GM18526 (cell line): Measurements from ENCODE around the gene EML1.

Experiments
- POLR2A ChIP-seq: IDR thresholded peaks from 3 replicates; pipeline ENCODE4 v1.6.1; 2011; ENCODE audit not compliant: insufficient read length; ENCODE audit errors: extremely low read depth

Gene EML1

DNA sequence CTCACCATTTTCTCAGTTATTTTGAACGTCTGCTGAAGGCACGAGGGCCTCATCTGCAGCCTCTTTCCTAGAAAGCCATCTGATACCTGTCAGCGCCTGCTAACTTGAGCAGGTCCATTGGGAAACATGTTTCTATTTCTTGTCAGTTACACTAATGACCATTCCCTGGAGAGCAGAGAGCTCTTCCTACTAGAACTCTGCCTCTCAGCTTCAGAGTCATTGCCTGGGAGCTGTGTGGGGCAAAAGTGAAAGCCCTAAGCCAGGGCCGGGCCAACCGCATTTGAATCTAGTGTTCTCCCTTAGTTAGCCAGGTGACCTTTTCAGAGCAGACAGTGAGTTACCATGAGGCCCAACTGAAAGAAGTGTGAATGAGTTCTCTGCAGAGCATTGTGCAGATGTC lies 135.8 kb downstream of the EML1 start:
- TF ChIP-seq POLR2A, result no peak

DNA sequence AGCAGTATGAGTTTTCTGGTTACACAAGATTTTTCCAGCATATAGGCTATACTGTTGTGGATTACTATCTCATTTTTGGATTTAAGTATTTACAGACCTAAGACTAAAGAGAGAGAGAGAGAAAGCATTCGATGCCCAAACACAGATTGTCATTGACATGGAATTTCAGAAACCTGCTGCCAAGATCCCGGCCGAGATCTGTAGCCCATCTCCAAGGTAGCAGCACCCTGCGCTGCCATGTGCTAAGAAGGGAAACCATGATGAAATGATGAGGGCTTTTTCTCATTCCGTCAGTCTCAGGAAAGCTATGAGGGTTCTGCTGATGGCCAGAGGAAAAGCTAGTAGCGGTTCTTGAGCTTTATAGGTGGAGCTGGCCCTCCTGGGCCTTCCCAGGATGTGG lies 136.4 kb downstream of the EML1 start:
- TF ChIP-seq POLR2A, result no peak

DNA sequence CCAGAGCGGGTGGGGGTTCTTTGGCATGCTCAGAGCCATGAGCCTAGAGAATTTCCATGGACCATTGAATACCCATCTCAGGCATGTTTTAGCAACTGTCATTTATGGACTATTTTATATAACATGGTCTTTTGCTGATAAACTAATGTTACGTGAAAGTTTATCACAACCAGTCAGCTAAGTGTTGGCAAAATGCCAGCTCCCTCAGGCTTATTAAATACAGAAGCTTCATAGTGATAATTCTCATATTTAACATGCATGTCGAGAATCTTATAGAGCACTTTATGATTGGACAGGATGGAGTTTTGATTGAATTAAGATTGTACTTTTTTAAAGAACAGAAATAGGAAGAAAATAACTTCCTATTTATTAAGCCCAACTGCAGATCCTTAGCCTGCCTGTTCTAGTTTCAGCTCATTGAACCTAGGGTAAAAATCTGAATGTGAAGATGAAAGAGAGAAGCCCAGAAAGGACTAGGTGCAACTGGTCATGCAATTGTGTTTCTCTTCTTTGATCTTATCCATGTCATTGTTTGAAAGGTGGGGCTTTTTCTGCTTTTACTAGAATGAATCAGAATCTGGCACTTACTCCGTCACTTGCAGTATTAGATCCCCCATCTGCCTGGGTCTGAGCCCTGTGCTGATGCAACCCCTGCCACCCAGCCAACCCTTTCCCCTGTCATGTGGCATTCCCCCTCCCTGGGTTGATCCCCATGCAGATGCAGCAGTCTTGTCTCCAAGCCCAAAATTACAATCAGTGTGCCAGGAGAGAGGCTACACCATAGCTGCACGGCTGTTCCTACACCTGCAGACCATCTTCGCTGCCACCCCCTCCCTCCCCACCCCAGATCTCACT lies 137.4 kb downstream of the EML1 start:
- TF ChIP-seq POLR2A, result no peak

DNA sequence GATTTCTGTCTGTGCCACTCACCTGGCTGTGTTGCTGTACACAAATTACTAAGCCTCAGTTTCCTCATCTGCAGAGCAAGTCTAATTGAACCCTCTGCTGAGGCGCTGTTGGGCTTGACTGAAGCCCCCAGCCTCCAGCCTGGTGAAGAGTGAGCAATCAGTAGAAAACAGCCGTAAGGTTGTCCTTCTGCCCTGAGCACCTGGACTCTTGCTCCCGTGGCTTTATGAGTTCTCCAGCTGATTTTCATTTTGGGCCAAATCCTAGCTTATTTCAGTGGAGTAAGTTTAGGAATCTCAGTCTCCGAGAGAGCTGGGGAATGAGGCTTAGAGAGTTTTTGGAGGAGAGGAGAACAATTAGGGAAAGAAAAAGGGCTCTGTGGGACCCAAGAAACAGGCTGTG lies 138.1 kb downstream of the EML1 start:
- TF ChIP-seq POLR2A, result no peak

DNA sequence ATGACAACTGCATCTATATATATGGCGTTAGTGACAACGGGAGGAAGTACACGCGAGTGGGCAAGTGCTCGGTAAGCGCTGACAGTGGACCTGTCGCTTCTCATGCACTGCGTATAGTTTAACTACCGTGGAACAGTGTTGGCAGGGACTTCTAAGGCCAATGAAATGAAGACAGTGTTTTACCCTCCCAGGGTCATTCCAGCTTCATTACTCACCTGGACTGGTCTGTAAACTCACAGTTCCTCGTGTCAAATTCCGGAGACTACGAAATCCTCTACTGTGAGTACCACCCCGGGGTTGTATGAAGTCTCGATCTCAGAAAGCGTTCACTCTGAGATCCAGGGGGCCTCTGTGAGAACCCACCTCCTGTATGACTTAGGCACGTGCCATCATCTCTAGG lies 142.8 kb downstream of the EML1 start:
- no peak for TF ChIP-seq POLR2A

DNA sequence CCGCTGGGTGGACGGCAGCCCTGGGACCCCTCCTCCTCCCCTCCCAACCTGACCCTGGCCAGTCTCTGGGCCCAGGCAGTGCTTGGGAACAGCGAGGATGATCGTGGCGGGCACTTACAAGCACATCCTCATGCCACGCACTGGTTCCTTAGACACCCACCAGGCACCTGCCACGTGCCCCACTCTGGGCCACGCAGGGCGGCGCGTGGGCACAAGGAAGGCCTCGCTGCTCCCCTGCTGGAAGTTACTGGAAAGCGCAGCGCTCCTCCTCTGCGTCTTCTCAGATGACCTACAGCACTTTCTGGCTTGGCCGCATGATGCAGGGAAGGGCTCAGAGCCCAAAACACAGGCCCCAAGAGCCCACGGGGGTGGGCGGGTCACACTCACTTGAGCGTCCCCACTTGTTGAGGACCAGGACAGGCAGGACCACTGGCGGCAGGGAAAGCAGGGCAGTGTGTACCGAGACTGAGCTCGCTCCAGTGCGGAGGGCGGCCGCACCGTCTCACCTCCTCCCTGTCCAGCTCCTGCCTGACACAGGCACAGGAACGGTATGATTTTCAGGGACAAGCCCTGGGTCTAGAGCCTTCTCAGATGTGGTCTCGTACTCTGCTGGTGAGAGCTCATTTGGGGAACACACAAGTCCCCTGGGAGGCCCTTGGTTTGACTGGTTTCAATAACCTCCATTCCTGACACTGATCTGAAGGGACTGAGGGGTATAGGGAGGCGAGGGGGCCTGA lies 143.7 kb downstream of the EML1 start:
- no peak for TF ChIP-seq POLR2A

DNA sequence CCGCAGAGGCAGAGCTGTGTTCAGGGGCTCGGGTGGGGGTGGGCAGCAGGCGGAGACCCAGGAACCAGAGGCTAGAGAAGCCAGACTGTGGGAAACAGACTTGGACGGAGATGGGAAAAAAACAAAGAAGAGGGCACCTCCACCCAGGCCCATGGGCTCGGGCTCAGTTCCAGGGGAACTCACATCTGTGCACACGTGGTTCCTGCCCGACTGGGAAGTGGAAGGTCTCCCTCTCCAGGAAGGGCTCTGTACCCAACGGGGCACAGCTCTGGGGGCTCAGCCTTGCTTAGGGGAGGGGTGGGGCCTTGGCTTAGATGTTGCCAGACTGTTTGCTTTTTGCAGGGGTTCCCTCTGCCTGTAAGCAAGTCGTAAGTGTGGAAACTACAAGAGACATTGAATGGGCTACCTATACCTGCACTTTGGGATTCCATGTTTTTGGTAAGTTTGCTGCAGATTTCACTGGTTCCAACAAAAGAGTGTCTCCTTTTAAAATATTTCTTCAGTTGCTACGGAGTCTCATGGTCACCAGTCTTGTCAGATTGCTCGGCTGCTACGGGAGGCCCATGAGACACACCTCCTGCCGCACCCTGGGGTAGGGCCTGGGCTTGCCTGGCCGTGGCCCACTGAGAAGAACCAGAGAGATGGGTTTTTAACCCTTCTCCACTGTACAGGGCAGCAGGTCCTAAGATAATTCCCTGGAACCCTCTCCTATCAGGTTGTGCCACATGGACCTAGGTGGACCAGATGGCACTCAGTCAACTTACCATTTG lies 144.4 kb downstream of the EML1 start:
- TF ChIP-seq POLR2A, result no peak

DNA sequence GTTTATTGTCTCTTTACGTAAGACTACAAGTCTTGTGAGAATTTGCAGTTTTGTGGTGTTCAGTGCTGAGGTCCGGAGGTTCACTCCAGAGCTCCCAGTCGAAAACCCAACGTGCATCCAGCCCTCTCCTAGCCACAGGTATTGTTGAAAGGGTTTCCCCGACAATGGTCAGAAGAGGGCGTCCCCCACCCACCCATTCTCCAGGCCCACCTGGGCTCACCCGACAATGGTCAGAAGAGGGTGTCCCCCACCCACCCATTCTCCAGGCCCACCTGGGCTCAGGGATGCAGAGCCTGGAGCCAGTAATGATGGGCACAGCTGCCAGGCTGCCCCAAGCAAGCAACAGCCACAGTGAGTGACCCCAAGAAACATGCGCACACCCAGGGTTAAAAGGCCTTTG lies 145.2 kb downstream of the EML1 start:
- no peak for TF ChIP-seq POLR2A

DNA sequence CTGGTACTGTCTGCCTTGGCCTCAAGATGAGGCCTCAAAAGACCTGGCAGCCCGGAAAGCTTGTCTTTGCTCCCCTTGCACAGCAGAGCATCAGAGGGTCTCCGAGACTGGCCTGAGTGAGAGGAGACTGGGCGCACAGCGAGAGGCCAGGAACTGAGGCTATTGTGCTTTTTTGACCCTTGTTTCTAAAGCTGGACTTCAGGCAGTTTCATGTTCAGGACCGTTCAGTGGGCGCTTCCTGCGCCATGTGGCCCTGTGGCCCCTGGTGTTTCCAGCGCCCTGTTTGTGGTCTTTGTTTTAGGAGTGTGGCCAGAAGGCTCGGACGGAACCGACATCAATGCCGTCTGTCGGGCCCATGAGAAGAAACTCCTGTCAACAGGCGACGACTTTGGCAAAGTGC lies 145.7 kb downstream of the EML1 start:
- TF ChIP-seq POLR2A, result no peak

DNA sequence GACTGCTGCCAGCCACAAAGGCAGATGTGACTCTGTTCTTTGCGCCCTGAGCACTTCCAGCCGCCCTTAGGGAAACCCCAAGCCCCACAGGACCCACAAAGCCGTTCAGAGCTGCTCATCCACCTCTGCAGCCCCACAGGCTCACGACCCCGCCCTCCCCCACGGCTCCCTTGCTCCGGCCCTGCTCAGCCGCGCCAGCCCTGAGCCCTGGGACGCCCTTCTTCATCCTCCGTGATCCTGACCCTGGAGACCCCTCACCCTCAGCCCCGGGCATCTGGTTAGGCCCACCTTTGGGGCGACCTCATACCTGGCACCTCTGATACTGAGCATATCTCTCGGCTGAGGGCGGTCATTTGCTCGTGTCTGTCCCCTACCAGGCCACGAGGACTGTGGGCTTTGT lies 146.2 kb downstream of the EML1 start:
- TF ChIP-seq POLR2A, result no peak

DNA sequence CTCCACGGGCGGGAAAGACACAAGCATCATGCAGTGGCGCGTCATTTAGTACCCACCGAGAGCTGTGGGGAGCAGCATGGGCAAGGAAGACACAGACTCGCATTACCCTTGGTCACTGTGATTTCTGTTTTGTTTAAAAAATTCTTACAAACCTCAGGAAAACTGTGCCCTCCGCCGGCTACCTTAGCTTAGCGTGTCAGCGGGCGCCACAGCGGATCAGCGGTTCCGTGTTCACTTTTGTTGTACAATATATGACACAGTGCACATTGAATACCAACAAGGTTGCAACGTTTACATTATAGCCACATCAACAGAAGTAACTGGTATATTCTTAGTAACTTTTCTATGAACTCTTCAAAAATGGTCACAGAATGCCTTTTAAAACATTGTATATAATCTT lies 146.9 kb downstream of the EML1 start:
- no peak for TF ChIP-seq POLR2A

DNA sequence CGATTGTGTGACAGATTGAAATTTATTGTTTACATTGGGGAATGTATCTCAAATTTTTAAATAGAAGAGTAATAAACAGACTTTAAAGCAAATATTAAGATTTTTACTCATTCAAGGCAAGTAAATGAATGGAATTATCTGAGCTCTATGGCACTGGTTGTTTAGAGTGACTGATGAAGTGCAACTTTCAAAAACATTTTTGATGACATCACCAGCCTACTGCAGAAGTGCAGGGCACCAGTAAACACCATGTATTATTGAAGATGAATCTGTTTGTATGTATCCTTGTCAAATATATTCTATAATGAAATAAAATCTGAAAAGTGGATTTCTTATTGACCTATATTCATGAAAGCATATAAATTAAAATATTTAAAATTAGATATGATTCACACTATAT lies 148.0 kb downstream of the EML1 start:
- no peak for TF ChIP-seq POLR2A

DNA sequence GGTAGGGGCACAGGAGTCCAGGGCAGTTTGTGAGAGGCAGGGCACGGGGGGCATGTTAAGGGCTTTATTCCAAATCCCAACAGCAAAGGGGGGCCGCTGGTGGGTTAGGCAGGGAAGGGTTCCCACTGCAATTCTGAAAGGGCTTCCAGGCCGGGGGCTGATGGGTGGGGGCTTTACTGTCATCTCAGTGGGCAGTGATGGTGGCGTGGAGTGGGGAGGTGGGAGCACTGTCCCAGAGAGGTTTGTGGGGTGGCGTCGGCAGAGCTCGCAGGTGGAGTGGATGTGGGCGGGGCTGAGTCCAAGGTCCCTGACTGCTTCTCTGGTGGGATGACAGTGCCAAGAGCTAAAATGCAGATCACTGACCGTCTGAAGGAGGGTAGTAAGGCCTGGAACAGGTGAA lies 150.4 kb downstream of the EML1 start:
- TF ChIP-seq POLR2A, result no peak

DNA sequence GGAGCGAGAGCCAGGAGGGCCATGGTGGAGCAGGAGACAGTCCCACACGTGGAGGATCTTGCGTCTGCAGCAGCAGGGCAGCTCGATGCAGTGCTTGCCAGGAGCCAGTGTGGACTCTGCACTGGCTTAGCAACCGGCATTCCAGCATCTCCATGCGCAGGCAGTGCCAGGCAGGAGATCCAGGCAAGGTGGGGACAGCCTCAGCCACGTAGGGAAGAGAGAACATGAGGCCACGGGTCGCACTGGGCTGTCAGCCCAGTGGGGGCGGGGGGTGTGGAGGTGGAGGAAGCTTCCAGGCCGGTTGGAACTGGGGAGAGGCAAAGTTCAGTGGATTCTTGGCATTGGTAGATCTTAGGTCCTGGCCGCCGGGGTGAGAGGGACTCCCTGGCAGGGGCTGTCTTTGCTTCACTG lies 151.0 kb downstream of the EML1 start:
- TF ChIP-seq POLR2A, result no peak

DNA sequence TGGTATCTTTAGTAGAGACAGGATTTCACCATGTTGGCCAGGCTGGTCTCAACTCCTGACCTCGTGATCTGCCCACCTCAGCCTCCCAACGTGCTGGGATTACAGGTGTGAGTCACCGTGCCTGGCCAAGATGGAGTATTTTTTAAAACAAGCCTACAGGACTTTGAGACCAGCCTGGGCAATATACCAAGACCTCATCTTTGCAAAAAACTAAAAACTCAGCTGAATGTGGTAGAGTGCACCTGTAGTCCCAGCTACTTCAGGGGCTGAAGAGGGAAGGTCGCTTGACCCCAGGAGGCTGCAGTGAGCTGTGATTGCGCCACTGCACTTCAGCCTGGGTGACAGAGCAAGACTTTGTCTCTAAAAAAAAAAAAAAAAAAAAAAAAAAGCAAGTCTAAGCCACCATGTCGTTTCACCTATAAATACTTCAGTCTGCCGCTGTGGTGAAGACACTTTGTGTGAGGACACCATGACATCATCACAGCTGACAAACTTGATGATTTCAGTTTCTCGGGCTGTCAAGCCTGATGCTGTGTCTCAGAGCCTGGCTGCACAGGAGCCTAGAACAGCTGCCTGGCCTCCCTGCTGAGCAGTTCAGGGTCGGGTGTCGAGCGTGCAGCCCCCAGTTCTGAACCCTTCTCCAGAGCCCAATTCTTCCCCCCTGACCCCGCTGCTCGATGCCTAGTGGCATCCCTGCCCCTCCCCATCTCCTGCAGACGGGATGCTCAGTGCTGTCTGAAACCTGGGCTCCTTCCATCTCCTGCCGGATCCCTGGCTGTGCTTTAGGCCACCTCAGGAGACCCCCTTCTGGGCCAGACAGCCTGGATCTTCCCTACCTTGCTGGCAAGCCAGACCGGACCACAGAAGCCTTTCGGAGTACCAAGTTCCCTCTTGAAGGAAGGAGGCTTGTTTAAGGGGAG lies 152.8 kb downstream of the EML1 start:
- no peak for TF ChIP-seq POLR2A
